ENCODE data around the gene OSBPL5.

Gene OSBPL5

DNA sequence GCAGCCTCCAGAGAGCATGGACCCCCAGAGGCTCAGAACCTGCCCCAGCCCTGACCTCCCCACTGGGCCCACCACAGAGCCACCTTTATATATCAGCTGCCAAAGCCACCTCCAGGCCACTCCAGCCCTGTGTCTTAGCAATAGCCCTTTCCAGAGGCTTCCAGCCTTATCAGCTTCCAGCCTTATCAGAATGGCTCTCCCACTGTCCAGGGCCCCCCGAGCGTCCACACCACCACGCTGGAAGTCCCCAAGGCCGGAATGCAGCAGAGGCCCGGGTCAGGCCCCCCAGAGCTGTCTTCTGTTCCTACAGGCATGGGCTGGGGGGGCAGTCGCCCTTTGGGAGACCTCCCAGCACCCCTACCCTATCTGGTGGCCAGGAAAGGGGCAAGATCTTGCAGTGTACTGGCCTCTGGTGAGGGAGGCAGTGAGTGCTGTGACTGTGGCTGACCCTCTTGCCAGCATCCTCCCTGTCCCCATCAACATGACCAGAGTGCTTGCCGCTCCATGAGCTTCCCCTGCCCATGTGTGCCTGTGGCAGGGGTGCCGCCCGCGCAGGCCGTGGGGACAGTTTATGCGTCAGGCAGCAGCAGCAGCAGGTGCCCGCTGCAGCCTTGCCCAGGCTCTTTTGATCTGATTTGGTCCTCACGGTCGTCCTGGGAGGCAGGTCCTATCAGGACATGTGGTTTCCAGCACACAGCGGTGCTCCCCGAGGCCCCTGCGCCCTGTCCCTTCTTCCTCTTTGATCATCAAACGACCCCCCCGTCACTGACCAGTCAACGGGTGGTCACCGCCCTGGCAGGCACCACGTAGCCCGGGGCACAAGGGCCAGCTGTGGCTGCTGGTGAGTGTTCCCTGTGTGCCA, 15.9 kb downstream of the OSBPL5 start:
- no peak for DNase-seq (ENCODE audit: low spot score)

DNA sequence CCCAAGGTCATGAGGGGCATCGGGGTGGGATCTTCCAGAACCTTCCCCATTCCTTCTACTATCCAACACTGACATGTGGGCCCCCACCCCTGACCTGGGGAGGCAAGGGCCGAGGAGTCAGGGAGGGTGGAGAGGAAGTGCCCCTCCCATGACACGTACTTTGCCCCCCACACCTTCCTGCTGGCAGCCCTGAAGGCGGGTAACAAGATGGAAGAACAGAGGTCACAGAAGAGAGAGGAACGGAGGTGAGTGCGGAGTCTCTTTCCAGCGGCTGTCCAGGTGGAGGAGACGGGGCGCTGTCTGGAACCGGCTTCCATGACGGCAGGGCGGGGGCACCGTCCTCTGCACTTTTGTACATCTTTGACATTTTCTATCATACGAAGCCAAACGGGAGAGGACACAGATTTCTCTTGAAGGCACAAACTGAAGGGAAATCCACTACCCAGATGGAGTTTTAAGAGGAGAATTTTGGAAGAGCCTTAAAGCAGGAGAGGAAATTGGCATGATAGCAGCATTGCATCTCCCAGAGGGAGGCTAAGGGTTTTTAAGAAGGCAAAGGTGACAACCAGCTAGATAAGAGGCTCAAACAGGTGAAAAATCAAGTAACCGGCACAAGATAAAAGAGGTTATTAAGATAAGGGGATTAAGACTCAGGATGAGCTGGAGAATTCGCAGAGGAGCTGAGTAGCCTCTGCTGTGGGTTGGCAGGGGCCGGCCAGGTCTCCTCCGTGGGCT, 16.7 kb downstream of the OSBPL5 start:
- no peak for DNase-seq (ENCODE audit: low spot score)

DNA sequence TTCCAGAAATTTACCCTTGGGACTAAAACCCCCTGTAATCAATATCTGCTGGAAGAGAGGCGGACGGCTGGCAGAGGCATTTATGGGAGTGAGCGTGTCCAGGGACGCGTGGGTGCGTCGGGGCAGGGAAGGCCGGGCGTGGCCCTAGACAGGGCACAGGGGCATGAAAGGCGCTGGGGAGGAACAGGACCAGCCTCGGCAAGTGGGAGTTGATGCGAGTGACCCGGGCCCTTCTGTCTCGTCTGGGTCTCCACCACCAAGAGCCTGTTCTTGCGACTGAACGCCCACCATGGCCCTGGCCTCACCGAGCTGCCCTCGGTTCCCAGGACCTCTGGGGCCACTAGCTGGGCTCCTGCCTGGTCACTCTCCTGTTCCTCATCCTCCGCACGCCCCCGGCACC, 17.5 kb downstream of the OSBPL5 start:
- no peak for DNase-seq (ENCODE audit: low spot score)

DNA sequence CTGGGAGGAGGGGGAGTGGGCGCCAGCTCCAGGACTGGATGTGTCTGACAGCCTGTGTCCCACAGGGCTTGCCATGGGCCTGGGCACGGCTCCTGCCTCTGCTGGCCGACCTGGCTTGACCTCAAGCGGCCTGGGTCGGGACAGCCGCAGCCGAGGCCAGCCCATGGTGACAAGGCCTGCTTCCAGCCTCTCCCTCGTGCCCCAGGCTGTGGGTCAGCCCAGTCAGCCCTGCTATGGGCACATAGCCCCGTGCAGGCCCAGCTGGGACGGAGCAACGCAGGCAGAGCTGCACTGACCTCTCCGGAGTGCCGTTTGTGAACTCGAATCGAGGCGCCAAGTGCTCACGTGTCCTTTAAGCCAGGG, 17.9 kb downstream of the OSBPL5 start:
- no peak for DNase-seq (ENCODE audit: low spot score)

DNA sequence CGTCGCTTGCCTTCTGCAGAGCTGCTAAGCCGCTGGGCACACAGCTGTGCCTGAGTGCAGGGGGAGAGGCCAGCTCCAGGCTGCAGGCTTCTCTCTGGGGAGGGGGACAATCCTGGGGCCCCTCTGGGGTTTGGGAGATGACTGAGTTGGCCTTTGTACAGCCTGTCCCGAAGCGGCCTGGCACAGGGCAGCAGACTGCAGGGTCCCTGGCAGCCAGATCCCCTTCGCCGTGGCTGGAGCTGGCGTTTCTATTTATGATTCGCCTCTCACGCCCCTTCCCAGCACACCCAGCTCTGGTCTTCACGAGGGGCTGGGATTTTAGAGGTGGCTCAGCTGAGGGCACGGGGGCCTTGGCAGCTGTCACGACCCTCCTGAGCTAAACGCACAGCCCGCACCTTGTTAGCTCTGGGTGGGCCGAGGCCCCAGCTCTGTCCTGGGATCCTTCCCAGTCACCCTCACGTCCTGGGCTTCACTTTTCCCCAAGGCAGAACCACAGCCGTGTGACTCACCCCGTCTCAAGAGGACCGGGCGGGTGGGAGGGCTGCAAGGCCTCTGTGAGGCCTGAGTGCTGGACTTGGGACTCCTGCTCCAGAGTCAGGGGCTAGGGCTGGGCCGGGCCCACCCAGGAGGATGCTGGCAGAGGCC, 18.4 kb downstream of the OSBPL5 start:
- DNase-seq (ENCODE audit: low spot score), result no peak

DNA sequence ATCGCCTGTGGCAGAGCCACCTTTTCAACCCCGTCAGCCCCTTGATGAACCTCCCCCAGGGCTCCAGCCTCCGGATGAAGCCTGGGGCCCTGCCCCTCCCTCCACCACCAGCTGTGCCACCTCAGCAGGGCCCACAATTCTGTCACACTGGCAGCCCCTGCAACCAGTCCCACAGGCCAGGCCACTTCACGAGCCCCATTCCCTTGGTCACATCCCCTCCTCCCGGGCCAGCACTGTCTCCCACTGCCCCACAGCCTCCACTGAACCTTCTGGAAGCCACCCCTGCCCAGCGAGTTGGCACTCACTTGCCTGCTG, 19.9 kb downstream of the OSBPL5 start:
- no peak for DNase-seq (ENCODE audit: low spot score)

DNA sequence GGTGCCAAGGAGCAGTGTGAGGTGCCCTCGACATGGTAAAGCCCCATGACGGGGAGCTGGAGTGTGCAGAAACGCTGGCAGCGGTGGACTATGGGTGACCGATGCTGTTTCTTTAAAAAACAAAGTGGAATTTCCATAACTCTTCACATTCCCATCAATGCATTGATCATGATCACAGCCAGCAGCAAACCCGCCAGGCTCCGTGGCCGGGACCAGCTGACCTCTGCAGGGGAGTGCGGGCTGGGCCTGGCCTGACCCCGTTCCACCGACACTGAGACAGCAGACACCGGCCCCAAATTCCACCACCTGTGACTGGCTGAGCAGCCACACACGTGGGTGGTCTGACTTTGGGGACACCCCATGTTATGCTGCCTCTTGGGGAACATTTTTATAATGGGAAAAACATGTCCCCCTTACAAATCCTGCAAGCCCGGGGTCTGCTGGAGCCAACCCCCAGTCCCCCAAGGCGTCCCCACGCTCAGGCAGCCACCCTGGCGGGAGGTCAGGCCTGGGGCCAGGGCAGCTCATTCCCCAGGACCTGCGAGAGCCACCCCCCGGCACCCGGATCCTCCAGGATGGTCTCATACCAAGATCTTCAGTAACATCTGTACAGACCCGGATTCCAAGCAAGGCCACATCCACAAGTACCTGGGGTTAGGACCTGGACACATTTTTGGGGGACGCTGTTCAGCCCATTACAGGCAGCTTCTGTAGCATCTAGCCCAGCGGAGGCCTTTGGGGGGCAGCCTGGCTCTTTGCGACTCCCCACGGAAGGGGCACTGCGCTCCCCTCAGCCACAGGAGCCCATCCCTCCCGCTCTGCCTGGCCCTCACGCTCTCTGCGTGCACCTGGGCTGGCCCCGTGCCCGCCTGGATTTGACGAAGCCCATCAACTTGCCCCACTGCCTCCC, 20.6 kb downstream of the OSBPL5 start:
- DNase-seq (ENCODE audit: low spot score), result no peak

DNA sequence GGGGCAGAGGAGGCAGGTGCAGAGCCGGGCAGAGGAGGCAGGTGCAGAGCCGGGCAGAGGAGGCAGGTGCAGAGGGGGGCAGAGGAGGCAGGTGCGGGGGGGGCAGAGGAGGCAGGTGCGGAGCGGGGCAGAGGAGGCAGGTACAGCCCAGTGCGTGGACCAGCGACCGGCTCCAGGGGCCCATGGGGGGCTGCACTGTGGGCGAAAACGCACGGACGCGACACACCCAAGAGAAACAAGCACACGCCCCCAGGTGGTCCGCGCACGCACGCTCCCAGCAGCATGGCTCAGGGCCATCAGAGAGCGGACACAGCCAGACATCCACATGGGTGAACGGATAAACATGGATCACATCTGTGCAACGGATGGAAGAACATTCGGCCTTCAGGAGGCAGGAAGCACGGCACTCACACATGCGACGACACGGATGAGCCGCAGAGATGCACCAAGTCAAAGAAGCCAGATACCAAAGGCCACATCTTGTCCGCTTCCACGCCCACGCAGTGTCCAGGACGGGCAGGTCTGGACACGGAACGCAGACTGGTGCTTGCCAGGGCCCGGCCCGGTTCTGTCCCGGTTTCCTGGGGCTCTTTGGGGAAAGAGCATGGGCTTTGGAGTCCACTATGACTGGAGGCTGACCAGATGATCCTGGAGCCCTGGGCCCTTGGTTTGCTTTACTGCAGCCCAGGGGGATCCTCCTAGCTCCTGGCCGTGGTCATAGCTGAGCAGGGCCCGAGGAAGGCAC, 21.8 kb downstream of the OSBPL5 start:
- no peak for DNase-seq (ENCODE audit: low spot score)

DNA sequence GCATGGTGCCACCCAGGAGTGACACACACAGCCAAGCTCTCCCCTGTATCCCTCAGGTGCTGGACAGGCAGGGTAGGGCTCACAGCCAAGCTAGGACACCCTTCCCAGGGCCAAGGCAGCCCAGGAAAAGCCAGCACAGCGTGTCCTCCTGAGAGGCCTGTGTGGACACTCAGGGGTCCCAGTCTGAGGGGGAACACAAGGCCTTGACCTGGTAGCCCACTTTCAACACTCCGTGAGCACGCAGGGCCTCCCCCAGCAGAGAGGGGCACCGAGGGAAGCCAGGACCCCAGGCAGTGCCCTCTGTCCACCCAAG, 24.9 kb downstream of the OSBPL5 start:
- no peak for DNase-seq (ENCODE audit: low spot score)

DNA sequence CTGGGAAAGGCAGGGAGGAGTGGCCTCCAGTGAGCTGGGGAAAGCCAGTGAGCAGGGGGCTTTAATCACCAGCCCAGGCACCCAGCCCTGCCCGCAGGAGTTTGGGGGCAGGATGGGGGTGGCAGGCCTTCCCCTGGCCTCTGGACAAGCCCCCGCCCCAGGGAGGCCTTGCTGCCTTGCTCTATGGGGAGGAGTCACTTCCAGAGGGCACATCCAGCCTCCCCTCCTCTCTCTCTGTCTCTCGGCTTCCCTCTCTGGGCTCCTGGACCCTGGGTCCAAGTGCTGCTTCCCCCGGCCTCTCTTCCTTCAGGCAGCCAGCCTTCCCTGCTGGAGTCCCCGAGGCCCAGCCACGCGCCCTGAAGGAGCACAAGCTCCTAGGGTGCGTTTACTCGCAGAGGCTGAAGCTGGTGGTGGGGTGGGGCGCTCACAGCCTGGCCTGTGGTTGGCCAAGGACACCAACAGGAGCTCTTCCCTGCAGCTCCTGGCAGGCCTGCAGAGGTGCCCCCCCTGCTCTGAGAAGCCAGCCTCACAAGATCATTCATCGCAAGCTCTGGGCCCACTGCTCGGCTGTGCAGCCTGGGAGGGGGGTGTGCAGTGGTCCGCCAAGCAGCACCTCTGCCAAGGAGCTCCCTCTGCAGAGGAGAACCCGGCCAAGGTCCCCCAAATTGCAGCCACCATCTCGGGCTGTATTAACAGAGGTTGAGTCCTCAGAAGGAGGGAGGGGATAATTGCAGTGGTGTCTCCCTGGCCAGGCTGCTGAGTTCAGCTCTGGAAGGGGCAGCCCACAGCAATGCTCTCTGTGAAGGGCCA, 25.4 kb downstream of the OSBPL5 start:
- DNase-seq (ENCODE audit: low spot score), result no peak

DNA sequence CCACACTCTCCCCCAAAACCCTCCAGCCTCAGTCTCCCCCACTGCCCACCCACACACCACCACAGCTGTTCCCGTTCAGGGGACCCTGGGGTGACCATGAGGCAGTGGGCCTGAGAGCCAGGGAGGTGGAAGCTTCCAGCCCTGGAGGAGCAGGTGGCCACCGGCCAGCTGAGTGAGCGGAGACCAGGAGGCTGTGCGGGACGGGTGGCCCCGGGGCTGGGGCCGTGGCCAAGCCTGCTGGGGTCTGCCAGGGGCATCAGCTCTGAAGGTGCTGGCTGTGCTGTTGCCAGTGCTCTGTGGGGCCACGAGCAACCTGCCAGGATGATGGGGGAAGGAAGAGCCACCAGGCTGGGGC, 26.0 kb downstream of the OSBPL5 start:
- no peak for DNase-seq (ENCODE audit: low spot score)

DNA sequence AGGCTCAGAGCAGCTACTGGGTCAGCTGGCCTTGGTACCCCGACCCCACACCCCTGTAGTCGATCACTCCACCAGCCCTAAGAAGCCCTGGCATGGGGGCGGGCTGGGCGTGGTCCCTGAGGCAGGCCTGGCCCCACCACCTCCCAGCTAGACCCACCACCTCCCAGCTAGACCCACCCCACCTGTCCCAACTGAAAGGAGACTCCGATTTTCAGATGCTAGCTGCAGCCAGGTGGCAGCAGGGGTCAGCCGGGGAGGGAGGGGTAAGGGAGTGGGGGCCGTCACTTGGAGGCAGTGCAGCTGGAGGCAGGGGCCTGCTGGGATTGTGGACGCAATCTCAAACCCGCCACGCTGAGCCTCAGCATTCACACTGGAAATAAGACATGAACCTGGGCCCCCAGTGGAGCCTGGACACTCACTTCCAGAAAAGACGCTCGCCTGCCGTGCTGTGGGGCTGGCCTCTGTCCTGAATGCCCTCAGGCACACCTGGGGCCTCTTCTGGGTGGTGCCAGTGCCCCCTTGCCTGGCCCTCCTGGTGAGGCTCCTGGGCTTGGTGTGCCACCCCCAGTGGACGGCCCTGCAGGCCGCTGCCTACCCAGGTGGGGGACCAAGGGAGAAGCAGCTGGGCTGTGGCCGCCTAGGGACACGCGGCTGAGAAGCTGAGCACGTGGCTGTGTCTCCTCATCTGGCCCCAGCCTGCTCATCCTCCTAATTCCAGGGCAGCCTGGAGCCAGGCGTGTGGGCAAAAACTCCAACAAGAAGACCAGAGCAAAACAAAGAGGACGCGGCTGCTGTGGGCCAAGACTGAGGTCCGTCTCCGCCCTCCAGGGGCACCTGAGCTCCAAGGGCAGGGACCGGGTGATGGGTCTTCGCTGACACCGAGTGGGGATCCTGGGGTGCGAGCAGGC, 26.7 kb downstream of the OSBPL5 start:
- DNase-seq (ENCODE audit: low spot score), result no peak

DNA sequence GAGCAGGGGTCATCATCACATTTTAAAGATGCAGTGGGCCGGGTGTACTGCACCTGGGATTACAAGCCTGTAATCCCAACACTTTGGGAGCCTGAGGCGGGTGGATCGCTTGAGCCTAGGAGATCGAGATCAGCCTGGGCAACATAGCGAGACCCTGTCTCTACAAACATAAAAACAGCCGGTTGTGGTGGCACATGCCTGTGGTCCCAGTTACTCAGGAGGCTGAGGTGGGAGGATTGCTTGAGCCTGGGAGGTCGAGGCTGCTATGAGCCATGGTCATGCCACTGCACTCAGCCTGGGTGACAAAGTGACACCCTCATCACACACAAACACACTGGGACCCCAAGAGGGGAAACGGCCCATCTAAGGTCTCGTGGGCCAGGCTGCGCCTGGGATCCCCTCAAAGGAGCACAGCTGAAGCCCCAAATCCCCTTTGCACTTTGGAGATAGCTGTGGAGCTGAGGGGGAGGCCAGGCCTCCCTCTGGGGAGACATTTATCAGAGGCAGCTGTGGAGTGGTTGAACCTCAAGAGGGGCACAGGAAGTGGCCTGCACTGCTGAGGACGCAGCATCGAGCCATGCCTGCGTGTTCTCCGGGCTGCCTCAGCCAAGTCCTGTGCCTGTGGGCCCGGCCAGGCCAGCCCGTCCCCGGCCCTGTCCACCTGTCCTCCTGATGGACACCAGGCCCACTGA, 27.5 kb downstream of the OSBPL5 start:
- no peak for DNase-seq (ENCODE audit: low spot score)

DNA sequence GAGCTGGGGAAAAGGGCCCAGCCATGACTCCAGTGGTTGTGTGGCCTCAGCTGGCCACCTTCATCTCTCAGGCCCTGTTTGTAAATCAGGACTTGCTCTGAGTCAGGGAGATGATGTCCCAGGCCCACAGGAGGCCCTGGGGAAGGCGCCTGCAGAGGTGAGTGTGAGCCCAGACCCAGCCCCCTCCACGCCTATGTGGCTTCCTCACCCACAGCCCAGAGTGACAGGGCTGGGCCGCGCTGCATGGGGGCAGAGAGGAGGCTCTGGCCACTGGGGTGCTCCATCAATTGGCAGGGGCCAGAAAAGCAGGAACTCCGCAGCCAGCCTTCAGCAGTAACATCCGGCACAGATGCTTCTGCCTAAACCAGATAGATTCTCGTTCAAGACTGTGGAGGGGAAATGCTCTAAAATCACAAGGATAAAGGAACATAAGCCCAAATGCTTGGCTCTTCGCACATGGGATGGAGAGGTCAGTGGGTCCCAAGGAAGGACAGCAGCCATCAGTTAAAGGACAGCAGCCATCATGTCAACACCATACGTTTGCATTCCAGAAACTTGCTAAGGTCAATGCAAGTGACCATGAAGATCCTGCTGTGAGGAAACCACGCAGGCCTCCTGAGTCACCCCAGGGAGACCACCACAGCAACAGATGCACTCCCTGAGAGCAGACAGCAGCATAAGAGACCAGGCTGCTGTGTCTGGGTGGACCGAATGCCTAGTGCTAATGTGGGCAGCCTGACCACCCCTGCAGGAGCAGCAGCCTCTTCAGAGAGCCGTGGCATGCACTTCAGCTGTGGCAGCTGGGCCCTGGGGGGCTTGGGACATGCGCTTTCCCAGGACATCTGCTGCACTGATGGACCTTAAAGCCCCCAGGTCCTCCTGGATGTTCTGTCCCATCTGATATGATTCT, 28.3 kb downstream of the OSBPL5 start:
- DNase-seq (ENCODE audit: low spot score), result no peak

DNA sequence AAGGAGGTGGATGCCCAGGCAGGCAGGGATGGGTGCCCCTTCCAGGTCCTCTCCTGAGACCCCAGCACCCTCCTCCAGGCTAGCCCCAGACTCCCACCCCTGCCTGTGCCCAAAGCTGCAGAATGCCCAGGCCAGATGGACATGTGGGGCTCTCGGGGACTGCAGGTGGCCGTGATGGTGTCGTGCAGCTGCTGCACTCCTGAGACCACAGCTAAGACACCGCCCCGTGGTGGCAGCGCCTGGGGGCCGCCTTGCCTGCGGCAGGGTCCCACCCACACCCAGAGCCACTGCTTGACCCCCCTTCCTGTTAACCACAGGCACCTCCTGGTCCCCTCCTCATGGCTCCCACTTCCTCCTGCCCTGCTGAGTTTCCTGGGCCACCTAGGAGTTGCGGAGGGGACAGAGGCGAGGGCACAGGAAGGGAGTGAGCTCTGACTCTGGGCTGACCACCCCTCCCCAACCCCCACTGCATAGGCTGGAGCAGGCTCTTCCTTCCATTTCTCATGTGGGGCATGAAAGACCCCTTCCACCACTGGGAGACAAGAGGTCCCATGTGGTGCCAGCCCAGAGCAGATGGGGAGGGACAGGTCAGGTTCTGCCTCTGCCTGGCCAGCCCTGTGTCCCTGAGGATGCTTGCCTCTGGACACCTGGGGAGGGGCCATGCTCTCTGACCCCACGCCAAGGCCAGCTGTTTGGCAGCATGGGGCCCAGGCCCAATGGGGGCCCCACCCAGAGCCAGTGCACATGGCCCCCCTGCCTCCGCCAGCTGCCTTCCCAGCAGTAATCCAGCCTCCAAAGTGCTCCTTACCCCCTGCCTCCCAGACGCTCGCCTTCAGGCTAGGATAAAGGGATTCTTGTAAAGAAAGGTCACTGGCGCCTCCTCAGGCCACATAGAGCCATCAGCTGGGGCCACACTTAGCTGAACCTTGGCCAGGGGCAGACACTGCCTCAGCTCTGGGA, 29.3 kb downstream of the OSBPL5 start:
- DNase-seq (ENCODE audit: low spot score), result no peak

DNA sequence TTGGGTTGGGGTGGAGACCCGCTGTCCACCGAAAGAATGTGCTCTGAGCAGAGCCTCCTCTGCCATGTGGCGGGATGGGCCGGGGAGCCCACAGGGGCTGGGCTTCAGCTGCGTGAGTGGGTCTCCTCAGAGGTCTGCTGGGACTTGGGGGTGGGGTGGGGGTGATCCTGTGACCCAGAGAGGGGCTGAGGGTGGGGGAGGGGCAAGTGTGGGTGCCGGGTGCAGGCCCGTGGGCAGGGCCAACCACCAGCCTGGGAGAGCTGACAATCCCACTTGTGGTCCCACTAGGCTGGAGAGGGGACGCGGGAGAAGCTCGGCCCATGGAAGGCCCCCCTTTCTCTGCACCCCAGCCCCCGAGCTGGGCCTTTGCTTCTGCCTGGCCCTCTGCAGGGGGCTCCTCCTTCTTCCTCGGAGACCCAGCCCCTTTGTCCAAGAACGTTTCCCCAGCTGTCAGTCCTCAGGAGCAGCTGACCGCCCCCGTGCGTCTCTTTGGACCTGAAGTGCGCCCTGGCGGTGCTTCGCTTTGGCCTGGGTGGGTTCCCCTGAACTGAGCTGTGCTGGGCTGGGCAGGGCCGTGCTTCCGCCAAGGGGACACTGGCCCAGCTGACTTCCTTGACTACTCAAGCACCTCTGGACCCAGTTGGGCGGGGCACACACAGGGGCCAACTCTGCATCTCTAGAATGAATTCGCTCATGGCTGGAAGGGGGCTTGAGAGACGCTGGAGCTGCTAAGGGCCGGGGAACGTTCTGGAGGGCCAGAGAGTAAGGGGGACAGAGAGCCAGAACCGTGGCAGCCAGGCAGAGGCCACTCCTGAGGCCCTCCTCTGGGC, 30.2 kb downstream of the OSBPL5 start:
- DNase-seq (ENCODE audit: low spot score), result no peak
